HG02981 (cell line): Measurements from ENCODE around the gene TXNDC11.

Source experiments
- ATAC-seq: cut with Tn5 transposase; IDR thresholded peaks from one replicate; pipeline ENCODE4 v1.9.1; 2021; ENCODE audit warnings: mild to moderate bottlenecking, moderate library complexity; ENCODE audit not compliant: unreplicated experiment

TXNDC11 gene

DNA sequence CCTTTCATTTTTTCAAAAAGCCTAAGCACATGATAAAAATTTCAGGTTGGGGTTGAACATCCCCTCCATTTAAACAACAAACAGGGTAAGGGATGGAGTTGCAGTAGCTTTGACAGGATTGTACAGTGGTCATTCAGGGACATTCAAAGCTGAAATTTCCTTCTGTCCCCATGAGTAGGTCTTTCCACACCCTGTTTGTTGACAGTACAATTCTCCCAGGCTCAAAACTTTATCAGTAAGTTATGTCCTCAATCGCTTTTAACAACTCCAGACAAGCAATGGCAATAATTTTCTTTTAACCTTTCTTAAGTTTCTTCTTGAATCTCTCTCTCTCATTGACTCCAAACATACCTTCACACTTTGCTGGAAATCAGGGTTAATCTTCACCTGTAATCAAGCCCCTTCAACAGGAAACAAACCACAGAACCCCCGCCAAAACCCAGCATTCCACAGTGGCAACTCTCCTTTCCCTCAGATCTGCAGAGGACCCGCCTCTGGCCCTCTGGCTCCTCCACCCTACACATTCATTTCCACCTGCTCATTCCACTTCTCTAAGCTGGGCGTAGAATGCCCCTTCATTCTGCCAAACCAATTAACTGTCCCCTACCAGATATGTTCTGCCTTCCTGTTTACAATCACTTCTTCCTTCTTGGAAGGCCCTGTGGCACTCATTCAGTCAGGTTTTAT lies 20.7 kb downstream of the TXNDC11 start:
- no peak for ATAC-seq

DNA sequence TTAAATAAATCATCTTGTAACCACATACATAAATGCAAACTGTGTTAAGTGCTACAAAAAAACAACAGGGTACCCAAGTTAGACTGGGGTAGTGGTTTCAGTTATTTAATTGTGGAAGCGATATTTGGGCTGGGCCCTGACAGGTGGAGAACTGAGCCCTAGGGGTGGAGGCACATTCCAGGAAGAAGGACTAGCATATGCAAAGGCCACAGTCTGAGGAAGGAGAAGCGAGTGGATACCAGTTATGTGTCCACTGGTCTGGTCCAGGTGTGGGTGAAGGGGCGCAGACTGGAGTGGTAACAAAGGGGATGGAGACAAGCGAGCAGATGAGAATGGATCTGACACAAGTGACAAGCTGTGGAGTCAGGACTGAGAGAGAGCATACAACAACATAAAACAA lies 22.9 kb downstream of the TXNDC11 start:
- ATAC-seq = no peak

DNA sequence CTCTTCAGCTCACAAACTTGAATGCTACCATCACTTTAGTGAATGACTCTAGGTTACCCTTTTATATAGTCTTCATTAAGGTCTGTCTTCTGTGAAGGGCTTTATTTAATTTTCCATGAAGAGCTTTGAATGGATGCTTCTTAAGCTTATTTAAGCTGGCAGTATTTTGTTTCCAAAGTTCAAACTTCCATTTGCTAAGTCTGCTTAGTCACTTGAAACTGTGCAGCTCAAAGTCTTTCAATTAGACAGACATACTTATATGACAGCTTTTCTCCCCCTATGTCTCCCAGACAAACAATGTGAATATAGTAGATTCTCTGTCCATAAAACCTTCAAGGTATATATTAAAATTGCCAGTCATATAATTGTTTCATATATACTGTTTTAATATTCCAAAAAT lies 23.5 kb downstream of the TXNDC11 start:
- ATAC-seq = no peak

DNA sequence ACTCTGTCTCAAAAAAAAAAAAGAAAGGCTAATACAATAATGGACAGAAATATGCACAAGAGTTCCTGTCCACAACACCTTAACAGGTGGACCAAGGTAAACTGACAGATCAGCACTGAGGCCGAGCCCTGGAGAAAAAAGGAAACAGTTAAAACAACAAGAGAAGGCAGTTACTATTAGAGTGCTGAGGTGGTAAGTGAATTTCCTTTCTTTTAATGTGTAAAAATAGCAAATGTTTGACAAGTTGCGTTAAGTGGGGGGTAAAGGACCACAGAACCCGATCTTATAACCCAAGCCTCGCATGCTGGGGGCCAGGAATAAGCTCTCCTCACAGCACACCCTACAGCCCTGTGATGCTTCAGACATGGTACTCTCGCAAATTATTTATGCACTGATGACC lies 24.8 kb downstream of the TXNDC11 start:
- no peak for ATAC-seq

DNA sequence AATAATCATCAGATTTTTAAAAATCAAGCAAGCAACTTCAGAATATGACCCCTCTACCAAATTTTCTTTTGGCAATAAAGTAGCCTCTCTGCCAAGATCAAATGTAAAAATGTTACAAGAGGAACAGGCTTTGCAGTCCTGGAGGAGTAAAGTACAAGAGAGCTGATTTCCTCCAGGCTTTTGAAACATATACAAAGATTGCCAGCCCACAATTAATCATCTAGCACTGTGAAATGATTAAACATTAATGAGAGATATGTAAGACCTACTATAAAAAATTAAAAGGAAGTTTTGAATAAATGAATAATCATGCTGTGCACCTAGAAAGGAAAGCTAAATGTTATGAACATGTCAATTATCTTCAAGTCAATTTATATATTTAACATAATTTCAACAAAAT lies 26.3 kb downstream of the TXNDC11 start:
- ATAC-seq = no peak

DNA sequence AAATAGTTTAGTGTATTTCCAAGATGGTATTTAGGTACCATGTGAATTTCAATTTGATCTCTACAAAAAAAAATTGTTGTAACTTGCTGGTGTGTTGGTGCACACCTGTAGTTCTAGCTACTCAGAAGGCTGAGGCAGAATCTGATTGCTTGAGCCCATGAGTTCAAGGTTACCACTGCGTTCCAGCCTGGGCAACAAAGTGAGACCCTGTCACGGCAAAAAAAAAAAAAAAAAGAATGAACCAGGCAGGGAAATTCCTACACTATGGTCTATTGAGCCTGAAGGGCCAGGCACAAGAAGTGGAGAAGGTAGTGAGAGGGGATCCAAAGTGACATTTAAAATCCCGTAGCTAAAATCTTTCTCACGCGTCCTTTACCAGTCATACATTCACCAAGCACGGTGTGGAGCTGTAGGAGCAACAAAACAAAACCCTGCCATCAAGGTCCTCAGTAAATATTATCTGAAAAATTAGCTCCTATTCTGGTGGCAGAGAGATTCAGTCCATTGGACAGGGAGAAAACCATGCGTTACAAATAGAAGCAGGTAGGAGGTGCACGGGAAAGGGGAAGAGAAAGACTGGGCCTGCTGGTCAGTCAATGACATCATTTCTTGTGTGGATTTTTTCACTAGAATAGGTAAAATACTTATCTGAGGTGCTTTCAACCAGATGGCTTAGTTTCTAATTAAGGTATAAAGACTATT lies 27.3 kb downstream of the TXNDC11 start:
- ATAC-seq = no peak

DNA sequence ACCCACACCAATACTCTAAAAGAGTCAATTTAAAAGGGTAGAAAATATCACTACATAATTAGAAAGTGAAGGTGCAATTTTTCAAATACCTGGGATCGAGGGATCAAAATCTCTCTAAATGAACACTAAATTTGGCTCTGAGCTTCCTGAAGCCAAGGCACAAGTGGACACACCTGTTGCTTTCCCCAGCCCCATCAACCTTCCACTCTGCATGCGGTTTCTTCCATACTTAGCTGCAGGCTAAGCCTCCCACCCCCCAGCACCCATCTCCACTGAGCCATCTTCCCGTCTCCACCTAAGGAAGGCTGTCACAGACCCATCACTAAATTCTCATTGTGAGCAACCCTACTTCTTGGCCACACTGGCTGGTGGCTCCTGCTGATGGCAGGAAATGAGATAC lies 30.5 kb downstream of the TXNDC11 start:
- no peak for ATAC-seq

DNA sequence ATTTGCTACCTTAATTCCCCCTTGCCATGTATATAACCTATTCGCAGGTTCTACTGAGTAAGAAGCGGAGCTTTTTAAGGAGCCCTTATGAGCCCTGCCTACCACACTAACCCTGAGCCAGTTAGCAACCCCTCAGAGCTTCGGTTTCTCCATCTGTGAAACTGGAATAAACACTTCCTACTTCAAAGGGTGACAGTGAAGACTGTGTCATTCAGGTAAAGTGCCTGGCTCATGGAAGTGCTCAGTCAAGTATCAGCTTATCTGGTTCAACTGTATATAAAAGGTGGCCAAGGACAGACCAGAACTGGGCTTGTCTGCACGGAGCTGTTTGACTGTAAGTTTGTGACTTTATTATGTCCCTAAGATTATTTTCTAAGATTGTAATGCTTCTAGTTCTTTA lies 31.0 kb downstream of the TXNDC11 start:
- no peak for ATAC-seq

DNA sequence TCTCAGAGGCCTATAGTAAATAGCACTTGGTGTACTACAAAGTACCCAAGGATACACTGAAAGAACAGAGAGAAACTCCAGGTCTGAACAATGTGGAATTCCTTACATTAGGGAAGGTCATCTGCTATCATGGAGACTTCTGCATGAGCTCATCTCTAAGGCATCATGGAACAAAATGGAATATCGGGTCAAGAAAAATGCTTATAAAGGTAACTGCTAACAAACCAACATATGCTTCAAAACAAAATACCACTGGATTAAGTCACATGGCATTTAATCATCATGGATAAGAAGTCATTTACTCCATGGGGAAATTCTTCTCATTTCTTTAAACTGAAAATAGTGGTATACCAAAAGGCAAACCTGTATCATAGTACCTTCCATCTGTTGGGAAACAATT lies 34.2 kb downstream of the TXNDC11 start:
- ATAC-seq = no peak

DNA sequence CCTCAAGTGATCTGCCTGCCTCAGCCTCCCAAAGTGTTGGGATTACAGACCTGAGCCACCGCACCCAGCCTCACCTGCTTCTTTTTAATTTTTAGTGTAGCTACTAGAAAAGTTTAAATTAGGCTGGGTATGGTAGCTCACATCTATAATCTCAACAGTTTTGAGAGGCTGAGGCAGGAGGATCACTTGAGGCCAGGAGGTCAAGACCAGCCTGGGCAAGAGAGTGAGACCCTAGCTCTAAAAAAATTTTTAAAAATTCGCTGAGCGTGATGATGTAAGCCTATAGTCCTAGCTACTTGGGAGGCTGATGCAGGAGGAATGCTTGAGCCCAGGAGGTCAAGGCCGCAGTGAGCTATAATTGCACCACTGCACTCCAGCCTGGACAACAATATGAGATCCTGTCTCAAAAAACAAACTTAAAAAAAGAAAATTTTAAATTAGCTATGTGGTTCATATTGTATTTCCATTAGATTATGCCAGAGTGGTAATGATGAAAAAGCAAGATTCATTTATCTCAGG lies 34.9 kb downstream of the TXNDC11 start:
- ATAC-seq = no peak

DNA sequence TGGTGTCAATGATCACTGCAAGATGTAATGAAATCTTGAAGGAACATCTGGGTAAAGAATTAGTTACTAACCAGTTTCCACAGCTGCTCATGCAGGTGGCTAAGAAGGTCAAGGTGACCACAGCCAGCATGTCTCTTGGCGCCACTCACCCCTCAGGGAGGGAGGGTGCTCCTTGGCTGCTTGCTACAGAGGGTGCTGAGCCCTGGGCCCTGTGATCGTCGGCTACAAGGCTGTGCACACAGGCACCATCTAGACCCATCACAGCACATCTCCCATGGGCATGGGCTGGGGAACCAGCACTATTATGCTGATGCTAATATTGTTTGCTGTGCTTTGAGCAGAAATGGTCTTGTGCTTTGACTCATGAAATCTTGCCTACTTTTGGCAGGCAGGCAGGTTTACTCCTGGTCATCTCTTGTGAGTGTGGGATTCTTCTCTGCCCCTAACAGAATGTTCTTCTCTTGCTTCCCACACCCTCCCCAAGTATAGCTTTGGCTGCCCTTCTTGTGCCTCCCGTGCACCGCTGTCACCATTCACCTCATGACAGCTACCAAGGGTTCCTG lies 36.4 kb downstream of the TXNDC11 start:
- peak; percentile 71 for ATAC-seq

DNA sequence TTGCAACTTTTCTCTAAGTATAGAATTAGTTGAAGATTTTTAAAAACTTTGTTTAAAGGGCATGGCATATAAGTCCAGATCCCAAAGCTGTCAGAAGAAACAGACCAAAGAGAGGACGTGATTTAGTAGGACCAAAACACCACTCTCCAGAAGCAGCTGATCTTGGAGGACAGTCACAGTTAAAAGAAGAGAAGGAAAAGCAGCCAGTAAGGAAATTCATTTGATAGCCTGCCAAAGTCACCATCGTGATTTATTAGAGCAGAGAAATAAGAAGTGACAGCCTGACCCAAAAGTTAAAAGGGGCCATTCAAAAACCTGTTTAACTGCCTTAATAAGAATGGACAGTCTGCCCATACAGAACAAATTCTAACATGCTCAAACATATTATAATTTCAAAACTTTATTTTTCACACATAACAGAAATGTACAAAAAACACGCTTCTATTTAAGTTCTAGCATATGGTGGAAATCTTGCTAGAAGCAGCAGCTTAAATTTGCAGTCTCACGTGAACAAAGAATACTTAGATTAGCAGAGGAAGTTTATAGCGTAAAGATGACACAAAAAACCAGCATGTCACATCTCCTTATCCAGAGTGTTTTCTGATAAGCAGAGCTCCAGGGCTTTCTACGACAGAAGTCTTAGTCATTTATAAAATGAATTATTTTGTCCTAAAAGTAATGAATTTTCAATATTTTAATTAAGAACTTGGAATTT lies 37.2 kb downstream of the TXNDC11 start:
- no peak for ATAC-seq

DNA sequence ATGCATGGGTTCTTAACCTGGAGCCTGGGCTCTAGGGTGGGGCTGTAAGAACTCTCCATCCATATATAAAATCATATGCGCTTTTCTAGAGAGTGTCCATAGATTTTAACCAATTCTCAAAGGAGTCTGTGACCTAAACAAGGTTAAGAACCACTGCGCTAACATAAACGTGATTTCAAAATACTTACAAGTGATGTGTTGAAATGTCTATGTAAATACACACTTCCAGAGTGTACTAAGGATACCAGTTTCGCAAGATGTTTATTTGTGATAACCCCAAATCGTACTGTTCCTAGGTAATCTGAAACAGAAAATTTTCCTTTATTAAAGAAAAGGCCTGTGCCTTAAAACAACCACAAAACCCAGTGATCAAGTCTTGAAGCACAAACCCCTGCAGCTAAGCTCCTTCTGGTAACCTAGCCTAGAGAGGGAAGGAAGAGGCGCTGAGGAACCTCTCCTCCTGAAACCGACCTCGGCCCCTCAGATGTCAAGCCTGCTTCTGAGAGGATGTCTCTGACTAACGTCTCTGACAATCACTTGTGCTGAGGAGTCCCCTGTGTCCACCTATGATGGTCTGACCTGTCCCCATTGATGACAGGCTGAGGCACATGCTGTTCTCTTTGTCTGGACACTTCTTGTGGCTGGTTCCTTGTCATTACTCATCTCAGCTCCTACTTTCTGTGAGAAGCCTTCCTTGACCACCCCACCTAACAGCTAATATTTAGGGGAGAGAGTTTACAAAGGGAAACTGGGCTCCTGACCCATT lies 42.2 kb downstream of the TXNDC11 start:
- no peak for ATAC-seq

DNA sequence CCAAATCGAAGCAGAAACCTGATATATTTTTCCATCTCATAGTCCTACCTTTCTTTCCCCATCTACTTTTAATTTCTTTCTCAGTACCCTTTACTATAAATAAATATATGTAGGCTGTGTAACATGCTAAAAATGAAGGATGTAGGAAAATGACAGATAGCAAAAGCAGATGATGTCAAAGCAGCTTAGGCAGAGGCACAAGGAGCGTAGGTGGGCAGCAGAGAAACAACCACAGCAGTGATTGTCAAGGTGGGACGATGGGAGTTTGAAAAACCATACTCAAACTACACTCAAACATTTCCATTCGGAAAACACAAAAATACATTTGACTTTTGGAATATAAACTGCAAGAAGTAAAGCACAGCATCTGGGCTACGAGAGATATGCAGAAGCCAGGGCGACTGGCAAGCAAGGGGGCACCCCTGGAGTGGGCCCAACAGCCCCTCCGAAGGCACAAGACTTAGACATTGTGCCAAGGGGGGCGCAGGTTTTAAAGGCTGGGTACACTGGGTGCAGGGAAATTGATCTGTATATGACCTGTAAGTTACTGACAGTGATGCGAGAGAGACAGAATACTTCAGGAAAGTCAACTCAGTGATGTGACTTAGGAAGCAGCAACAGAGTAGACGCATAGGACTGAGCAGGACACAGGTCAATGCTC lies 43.3 kb downstream of the TXNDC11 start:
- ATAC-seq = no peak

DNA sequence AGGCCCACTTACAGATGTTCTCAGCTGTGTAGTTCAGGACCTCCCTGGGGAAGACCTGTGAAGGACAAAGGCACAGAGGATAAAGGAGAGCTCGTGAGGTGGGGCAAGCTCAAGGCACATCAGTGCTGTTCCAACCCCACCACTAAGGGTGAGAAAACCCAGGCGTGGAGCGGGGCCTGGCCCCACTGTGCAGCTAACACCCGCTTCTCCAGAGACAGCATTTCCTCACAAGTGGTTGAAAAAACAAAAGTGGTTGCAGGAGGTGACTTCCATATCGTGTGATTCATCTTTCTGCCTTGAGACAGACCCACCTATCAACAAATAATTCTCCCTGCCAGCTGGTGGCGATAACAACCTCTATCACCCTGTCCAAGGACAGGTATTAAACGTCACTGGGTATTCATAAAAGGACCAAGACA lies 44.4 kb downstream of the TXNDC11 start:
- no peak for ATAC-seq

DNA sequence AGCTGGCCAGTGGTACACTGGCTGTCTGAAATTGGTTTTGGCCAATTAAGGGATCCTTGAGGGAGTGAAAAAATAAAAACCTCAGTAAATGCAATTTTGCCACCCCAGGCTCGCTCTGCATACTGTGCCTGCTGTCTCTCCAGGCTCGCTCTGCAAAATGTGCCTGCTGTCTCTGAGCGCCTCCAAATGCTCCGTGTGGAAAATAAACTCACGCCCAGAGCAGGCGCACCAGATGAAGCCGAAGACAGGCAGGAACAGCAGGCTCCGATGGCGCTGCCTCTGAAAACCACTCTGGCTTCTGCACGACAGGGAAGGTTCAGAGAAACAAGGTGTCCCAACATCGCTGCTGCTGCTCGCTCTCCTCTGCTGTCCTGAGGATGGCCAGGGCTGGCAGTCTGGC lies 45.3 kb downstream of the TXNDC11 start:
- ATAC-seq = no peak

DNA sequence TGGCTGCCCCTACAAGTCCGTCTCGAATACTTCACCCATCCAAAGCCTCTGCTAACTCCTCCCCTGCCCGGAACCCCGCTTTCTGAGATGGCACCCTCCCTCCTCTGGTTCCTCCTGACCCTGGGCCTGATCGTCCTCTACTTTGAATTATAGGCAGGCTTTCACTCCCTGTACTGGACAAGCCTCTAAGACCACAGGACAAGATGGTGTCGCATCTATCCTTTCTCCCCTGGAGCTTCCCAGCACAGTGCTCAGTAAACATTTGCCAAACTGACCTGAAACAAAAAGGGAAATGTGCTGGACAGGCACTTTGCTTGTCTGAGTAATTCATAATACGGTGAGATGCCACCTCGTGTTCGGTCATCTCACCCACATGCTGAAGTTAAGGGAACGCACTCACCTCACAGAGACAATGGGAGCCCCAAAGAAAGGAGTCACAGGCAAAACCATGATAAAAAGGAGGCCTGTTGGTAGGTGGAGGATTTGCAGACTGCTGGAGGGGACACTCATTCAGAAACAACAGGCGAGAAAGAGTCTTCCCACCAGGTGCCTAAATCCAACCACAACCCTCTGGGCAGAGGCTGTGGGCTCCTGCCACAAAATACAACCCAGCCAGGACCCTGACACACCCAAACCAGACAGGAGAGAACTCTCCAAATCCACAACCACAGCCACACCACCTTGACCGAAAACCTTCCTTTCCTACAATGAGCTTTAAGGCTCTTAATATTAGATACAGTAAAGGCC lies 46.2 kb downstream of the TXNDC11 start:
- ATAC-seq = no peak

DNA sequence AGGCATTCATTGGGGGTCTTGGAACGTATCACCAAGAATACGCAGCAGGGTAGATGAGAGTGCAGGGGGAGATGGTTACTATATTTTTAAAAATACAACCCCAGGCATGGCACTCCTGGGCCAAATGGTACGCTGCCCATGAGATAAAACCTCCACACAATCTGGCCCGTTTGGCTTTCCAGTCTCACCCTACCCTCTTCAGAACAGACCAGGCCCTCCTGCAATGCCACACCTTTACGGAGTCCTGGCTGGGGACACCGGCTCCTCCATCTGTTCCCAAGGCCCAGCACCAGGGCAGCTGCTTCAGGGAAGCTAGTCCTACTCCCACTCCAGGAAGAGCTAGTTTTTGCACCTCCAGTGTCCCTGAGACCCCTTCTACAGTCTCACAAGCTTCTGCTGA lies 50.0 kb downstream of the TXNDC11 start:
- no peak for ATAC-seq

DNA sequence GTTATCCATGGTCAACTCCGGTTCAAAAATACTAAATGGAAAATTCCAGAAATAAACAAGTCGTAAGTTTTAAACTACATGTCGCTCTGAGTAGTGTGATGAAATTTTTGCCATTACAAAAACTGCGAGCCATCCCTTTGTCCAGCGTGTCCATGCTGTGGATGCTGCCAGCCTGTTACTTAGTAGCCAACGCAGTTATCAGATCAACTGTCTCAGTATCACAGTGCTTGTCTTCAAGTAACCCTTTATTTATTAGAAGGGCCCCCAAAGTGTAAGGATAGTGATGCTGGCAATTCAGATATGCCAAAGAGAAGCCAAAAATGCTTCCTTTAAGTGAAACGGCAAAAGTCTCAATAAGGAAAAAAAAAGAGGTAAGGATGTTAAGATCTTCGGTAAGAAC lies 50.5 kb downstream of the TXNDC11 start:
- ATAC-seq = no peak

DNA sequence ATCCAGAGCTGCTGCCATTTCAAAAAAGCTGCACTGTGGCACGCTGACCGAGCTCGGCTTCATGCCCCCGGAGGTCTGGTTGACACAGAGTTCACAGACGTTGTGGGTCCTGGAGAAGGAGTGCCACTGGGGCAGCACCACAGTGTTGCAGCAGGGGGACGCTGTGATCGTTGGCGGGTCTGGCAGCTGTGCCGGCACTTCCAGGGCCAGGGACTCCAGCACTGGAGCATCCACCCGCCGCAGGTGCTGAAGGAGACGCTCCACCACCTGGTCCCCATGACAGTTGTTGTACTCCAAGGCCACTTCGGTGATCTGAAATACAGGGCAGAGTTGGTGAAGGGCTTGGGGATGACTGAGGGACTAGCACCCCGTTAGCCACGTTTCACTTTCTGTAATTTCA lies 50.9 kb downstream of the TXNDC11 start:
- no peak for ATAC-seq
